Adrenal gland (tissue), 12 donors: ENCODE measurements around the gene EIF1B. TPM values are rescaled to one million over a fixed set of nuclear protein-coding genes. Genes with fewer than 3 reads are reported as not detected.

Experiments
- DNase-seq, 7 donors: peaks; one replicate each; pipeline ENCODE4 v3.0.0-alpha.2; 2019 to 2020
- H3K27ac ChIP-seq, 5 donors: fragments of 200-600 bp; sonication (generic) in 4 of 5; 1 replicate in 3 of 5; 2 replicates in 2 of 5; pipeline versions ENCODE4 v1.5.1 to v1.8.0; 2016 to 2020; ENCODE audit warnings: mild to moderate bottlenecking in 1 of 5
- H3K27me3 ChIP-seq: fragments of 200-600 bp; 2 replicates; pipeline ENCODE4 v1.8.0; 2021
- H3K36me3 ChIP-seq, 2 donors: fragments of 200-600 bp; replicated peaks in 1 of 2; 1 replicate in 1 of 2; 2 replicates in 1 of 2; pipeline versions ENCODE4 v1.5.1 to v1.8.0; 2018 to 2022
- H3K4me1 ChIP-seq, 2 donors: fragments of 200-600 bp; replicated peaks in 1 of 2; 1 replicate in 1 of 2; 2 replicates in 1 of 2; pipeline versions ENCODE4 v1.5.1 to v1.8.0; 2018 to 2021
- H3K4me3 ChIP-seq, 4 donors: fragments of 200-600 bp; sonication (generic) in 3 of 4; one replicate each; pipeline ENCODE4 v1.5.1; 2016 to 2018
- H3K9me3 ChIP-seq, 3 donors: fragments of 200-600 bp; sonication (generic) in 1 of 3; replicated peaks in 1 of 3; 1 replicate in 2 of 3; 2 replicates in 1 of 3; pipeline versions ENCODE4 v1.5.1 to v1.8.0; 2016 to 2021
- POLR2A ChIP-seq, 2 donors: fragments of 450-650 bp; IDR thresholded peaks; one replicate each; pipeline ENCODE4 v1.6.1; 2017; ENCODE audit warnings: antibody characterized with exemption in 2 of 2, mild to moderate bottlenecking in 2 of 2, moderate library complexity in 1 of 2
- WGBS, 4 donors: extraction: QIAGEN DNeasy Blood & Tissue Kit in 2 of 4; methylation state at CpG; one replicate each; pipeline versions ENCODE4 v1.1.5 to v1.1.7; 2013 to 2017; 5-methylcytosine and 5-hydroxymethylcytosine counted together
- intact Hi-C, 2 donors: fragments of 100-400 bp; cut with DNase I; formaldehyde crosslinking; loops; one replicate each; pipeline versions ENCODE4 v1.14.1 to v1.15.0; 2022 to 2023
- polyA plus RNA-seq, 3 donors: library from polyadenylated mRNA; stranded (reverse); fragments of 200-250 nt in 2 of 3; fragments of 350-450 nt in 1 of 3; fragmentation: Illumina TruSeq in 1 of 3; extraction: RNeasy Lipid Tissue Mini Kit (QIAGEN cat#74804) in 1 of 3; gene quantifications; one replicate each; pipeline ENCODE4 v1.2.3, GENCODE V29; 2013 to 2014
- total RNA-seq, 9 donors: library from RNA; depleted of rRNA in 4 of 9; stranded (reverse); fragments of >200 nt in 4 of 9; fragments of 120-200 nt in 1 of 9; fragmentation: NEBNext Ultra II Directional in 1 of 9; extraction: Animal tissue kit (Norgen Biotek cat#: 25700) in 1 of 9; gene quantifications; one replicate each; pipeline versions ENCODE4 v1.1.0 to v1.2.4, GENCODE V29; 2013 to 2023
- TF ChIP-seq, protein P1 (sequence below), 6 experiments: fragments of 450-650 bp in 4 of 6; fragments of 200-600 bp in 2 of 6; sonication (generic) in 1 of 6; IDR thresholded peaks; 1 replicate in 5 of 6; 2 replicates in 1 of 6; pipeline versions ENCODE4 v1.5.1 to v1.8.0; 2016 to 2021; ENCODE audit warnings: antibody characterized with exemption in 6 of 6, mild to moderate bottlenecking in 2 of 6, moderate library complexity in 1 of 6
- donor health status: healthy with polysubstance abuse.
- donor health status: Bipolar disorder and iron deficiency.
- donor health status: DM: yes; HTN: yes; CAD: no.
- donor health status: DM: no; HTN: no; CAD: no.
- donor health status: DM: no; HTN: no; CAD: no.
- donor health status: DM: yes; HTN: yes; CAD: no.

The EIF1B gene
- total and polyA plus RNA-seq, 12 donors, result 8.8 to 133 (median 52.9) TPM

- H3K4me1 ChIP-seq, result no peaks in the 10 kb centered on the region
- H3K9me3 ChIP-seq, result no peaks in the 10 kb centered on the region
Observed at GRCh38 chr3:40265181-40265580, 44.3 kb upstream of the EIF1B start.

DNA sequence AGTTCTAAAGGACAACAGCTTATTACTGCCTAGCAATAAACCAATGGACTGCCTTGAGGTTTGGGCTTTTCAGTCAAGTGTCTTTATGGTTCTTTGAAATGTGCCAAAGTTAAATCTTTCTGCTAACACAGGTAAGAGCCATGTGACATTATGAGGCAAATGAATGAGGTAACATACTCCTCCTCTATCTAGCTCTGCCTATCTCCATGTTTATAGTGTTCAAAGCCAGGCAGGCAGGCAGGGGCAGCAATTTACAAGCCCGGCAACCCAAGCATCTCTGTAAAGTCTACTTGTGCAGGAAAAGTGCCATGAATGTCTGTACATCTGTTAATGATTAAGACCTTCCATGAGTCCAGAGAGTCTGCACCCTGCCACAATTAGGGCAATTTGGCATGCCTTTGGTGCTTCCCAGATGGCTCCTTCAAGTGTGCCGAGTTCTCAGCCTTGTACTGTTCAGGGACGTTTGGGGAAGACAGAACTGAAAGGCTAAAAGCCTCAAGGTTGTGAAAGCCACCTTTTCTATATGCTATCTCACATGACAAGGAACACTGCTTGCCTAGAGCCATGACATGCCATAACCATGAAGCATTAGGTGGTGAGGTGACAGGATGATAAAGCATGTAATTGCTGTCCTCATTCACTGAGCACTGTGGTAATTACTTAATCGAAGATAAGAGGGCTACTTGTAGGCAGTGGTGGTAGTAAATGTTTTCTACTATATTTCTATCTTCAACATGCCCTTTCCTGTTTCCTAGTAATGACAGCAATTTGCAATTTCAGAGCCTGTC, 41.4 kb upstream of the EIF1B start:
- DNase-seq, result no peak
- Histone ChIP-seq H3K36me3 (no peaks in the 10 kb centered on the region), H3K9me3 (no peaks in the 10 kb centered on the region), H3K4me3 (no peak overlapping the region), H3K4me1 (no peaks in the 10 kb centered on the region), H3K27ac (no peak overlapping the region), H3K27me3 (no peaks in the 10 kb centered on the region)
- intact Hi-C loops, result no loop called here
- TF ChIP-seq POLR2A (IDR thresholded peaks at IDR 0.05), result no peak
- whole genome bisulfite sequencing, 4 donors, result 46 to 63% (median 52%) methylated on average over 4 of the region's 4 CpGs

More at GRCh38 chr3:40265181-40265580, 44.3 kb upstream of the EIF1B start:
- intact Hi-C loops, result no loop called here
- DNase-seq, result no peak
- no peak overlapping the region for H3K4me3 ChIP-seq
- no peaks in the 10 kb centered on the region for H3K36me3 ChIP-seq
- no peak overlapping the region for H3K27ac ChIP-seq
- TF ChIP-seq, protein P1, sequence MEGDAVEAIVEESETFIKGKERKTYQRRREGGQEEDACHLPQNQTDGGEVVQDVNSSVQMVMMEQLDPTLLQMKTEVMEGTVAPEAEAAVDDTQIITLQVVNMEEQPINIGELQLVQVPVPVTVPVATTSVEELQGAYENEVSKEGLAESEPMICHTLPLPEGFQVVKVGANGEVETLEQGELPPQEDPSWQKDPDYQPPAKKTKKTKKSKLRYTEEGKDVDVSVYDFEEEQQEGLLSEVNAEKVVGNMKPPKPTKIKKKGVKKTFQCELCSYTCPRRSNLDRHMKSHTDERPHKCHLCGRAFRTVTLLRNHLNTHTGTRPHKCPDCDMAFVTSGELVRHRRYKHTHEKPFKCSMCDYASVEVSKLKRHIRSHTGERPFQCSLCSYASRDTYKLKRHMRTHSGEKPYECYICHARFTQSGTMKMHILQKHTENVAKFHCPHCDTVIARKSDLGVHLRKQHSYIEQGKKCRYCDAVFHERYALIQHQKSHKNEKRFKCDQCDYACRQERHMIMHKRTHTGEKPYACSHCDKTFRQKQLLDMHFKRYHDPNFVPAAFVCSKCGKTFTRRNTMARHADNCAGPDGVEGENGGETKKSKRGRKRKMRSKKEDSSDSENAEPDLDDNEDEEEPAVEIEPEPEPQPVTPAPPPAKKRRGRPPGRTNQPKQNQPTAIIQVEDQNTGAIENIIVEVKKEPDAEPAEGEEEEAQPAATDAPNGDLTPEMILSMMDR (IDR thresholded peaks at IDR 0.05), result no peak
- TF ChIP-seq POLR2A (IDR thresholded peaks at IDR 0.05), result no peak
- no peaks in the 10 kb centered on the region for H3K27me3 ChIP-seq

DNA sequence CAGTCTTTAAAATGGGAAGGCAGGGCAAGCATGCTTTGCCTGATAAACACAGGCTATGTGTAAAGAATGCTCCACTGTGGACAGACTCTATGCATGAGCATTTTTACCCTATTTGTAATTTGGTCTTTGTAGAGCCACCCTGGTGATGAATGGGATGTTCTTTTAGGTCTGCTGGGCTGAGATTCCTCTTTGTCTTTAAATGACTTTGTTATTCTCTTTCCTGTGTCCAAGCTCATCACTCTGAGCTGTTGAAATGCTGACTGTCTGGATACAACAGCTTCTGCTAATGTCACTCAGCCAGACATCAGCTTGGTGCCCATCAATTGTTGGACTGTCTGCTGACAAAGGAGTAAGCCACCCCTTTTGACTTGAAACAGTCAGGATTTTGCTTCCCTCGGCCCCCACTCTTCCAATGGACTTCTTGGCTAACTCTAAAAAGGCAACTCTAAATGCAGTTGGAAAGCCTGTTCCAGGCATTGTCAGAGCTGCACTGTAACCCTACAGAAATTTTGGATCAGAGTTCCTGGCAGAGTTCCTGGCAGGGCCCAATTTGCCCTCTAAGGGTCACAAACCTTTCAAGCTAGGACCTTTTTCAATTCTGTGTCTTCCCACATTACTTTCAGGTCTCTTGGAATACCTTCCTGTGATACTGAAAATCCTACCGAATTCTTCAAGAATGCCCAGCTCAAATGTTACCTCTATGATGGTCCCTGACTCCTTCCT, 40.5 kb upstream of the EIF1B start:
- intact Hi-C loops, result no loop called here
- DNase-seq, result no peak
- Histone ChIP-seq H3K27ac (no peak overlapping the region), H3K27me3 (no peaks in the 10 kb centered on the region), H3K4me1 (no peaks in the 10 kb centered on the region), H3K9me3 (no peaks in the 10 kb centered on the region), H3K36me3 (no peaks in the 10 kb centered on the region), H3K4me3 (no peak overlapping the region)
- TF ChIP-seq, protein P1 (IDR thresholded peaks at IDR 0.05), result no peak
- TF ChIP-seq POLR2A (IDR thresholded peaks at IDR 0.05), result no peak
- 89 to 92% (median 89%) methylated on average over 2 of the region's 2 CpGs for WGBS, 4 donors

GRCh38 chr3:40278791-40279190, 30.7 kb upstream of the EIF1B start:
- Histone ChIP-seq H3K4me3 (no peak overlapping the region), H3K4me1 (no peaks in the 10 kb centered on the region)

More at GRCh38 chr3:40278791-40279190, 30.7 kb upstream of the EIF1B start:
- Histone ChIP-seq H3K27ac (no peak overlapping the region), H3K9me3 (no peaks in the 10 kb centered on the region), H3K36me3 (no peaks in the 10 kb centered on the region), H3K27me3 (no peaks in the 10 kb centered on the region)
- whole genome bisulfite sequencing, 4 donors, result 0% methylated on average over 1 of the region's 1 CpG
- TF ChIP-seq, protein P1 (IDR thresholded peaks at IDR 0.05), result no peak
- DNase-seq, result no peak
- intact Hi-C loops, result no loop called here
